ENCODE results near the gene LCOR.

Gene LCOR

DNA sequence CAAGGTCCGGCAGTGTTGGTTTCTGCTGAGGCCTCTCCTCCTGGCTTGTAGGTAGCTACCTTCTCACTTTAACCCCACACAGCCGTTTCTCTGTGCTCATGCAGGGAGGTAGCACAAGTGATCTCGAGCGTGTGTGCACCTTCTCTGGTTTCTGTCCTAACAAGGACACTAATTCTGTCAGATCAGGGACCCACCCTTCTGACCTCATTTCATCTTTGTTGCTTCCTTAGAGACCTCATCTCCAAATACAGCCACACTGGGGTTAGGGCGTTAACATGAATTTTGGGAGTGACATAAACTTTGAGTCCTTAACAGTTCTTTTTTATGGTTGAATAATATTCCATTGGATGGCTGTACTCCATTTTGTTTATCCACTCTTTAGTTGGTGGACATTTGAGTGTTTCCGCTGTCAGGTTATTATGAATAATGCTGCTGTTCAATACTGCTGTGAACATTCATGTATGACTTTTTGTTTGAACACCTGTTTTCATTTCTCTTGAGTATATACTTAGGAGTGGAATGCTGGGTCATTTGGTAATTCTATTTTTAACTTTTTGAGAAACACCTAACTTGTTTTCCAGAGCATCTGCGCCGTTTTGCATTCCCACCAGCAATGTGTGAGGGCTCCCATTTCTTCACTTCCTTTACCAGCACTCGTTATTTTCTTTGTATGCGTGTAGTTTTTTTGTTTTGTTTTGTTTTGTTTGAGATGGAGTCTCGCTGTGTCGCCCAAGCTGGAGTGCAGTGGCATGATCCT is 57.5 kb downstream of the LCOR start:
- no peak for DNase-seq (ENCODE audit: low read depth in 1 of 2, low spot score in 1 of 2)

DNA sequence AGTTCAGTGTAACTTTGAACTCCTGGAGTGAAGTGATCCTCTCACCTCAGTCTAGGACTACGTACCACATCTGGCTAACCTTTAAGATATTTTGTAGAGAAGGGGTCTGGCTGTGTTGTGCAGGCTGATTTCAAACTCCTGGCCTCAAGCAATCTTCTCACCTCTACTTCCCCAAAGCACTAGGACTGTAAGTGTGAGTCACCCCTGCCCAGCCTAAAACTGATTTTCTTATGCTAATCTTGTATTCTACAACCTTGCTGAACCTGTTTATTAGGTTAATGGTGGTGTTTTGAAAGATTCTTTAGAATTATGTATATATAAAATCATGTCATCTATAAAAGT is 58.0 kb downstream of the LCOR start:
- DNase-seq (ENCODE audit: low read depth in 1 of 2, low spot score in 1 of 2): no peak

- DNase-seq (ENCODE audit: low read depth in 1 of 2, low spot score in 1 of 2): no peak
Measured at GRCh38 chr10:96890580-96890979, 58.5 kb downstream of the LCOR start.

DNA sequence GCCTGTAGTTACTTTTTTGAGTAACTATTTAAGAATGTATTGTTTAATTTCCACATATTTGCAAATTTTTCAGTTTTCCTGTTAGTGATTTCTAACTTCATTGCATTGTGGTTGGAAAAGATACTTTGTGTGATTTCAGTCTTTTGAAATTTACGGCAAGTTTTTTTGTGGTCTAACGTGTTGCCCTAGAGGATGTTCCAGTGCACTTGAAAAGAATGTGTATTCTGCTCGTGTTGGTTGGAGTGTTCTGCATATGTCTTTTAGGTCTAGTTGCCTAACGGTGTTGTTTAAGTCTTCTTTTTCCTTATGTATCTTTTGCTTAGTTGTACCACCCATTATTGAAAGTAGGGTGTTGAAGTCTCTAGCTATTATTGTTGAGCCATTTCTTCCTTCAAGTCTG is 59.7 kb downstream of the LCOR start:
- no peak for DNase-seq (ENCODE audit: low read depth in 1 of 2, low spot score in 1 of 2)

DNA sequence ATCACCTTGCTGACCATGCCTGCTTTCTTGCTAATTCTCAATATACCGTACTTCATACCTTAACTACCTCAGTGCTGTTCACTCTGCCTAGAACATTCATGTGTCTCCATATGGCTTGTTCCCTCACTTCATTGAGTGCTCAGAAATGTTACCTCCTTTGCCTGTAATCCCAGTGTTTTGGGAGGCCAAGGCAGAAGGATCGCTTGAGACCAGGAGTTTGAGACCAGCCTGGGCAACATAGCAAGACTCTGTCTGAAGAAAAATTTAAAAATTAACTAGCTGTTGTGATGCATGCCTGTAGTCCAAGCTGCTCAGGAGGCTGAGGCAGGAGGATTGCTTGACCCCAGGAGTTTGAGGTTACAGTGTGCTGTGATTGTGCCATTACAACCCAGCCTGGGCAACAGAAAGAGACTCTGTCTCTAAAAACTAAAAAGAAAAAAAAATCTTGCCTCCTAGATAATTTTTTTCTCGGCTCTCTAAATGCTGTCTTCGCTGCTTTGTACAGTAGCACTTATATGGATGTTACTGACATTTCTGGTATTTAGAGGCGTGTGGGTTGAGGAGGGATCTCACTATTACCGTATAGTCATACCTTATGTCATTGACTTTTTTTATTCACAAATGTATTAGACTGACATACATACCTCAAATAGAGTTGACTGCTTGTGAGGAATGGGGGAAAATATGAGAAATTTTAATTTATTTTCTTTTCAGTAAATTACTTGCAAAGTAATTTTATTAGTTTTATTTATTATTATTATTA is 63.7 kb downstream of the LCOR start:
- no peak for DNase-seq (ENCODE audit: low read depth in 1 of 2, low spot score in 1 of 2)

- DNase-seq (ENCODE audit: low read depth in 1 of 2, low spot score in 1 of 2): no peak
Measured at GRCh38 chr10:96896884-96897589, 64.9 kb downstream of the LCOR start.

GRCh38 chr10:96902117-96902516 is 70.0 kb downstream of the LCOR start:
- no peak for DNase-seq (ENCODE audit: low read depth in 1 of 2, low spot score in 1 of 2)

DNA sequence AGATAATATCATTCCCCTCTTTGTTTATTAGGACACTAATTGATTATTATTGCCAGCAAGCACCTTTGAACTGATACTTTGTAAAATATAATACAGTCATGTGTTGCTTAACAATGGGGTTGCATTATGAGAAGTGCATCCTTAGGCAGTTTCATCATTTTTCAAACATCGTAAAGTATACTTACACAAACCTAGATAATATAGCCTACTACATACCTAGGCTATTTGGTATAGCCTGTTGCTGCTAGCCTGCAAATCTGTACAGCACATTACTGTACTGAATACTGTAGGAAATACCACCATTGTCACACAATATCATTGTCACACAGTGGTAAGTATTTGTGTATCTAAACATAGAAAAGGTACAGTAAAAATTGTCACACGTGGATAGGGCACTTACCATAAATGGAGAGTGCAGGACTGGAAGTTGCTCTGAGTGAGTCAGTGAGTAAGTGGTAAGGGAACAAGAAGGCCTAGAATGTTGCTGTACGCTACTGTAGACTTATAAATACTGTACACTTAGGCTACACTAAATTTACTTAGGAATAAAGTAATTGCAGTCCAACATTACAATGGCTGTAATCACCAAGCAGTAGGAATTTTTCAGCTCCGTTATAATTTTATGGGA is 70.7 kb downstream of the LCOR start:
- no peak for DNase-seq (ENCODE audit: low read depth in 1 of 2, low spot score in 1 of 2)

DNA sequence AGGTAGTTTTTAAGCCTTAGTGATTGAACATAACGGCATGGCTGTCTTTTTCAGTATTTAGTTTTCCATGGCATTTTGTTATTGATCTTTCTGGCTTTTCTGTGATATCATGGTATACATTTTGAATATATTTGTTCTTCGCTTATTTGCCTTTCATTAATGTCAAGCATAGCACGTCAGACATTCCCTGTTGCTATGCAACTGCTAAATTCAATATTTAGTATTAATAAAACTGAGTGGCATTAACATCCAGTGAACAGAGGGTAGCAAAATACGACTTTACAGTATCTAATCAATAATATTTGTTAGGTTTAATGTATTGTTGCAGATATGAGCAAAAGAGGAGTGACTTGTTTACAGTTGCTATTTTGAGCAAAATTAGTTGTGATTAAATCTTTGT is 72.5 kb downstream of the LCOR start:
- no peak for DNase-seq (ENCODE audit: low read depth in 1 of 2, low spot score in 1 of 2)

DNA sequence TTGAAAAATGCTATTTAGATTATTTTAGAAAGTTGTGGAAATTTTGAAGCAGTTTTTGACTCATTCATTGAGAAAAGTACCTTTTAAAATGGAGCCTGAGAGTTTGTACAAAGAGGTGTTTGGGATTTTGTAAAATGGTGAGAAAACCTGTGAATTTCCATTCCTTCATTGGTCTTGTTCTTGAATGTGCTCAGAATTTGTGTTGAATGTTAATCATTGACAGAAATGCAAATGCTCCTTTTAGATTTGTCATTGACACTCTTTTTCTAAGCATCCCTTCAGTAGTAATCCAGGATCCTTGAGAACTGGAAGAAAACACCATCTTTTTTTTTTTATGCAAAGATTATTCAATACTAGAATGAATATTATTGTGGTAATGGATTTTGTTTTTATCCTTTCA is 74.8 kb downstream of the LCOR start:
- no peak for DNase-seq (ENCODE audit: low read depth in 1 of 2, low spot score in 1 of 2)

DNA sequence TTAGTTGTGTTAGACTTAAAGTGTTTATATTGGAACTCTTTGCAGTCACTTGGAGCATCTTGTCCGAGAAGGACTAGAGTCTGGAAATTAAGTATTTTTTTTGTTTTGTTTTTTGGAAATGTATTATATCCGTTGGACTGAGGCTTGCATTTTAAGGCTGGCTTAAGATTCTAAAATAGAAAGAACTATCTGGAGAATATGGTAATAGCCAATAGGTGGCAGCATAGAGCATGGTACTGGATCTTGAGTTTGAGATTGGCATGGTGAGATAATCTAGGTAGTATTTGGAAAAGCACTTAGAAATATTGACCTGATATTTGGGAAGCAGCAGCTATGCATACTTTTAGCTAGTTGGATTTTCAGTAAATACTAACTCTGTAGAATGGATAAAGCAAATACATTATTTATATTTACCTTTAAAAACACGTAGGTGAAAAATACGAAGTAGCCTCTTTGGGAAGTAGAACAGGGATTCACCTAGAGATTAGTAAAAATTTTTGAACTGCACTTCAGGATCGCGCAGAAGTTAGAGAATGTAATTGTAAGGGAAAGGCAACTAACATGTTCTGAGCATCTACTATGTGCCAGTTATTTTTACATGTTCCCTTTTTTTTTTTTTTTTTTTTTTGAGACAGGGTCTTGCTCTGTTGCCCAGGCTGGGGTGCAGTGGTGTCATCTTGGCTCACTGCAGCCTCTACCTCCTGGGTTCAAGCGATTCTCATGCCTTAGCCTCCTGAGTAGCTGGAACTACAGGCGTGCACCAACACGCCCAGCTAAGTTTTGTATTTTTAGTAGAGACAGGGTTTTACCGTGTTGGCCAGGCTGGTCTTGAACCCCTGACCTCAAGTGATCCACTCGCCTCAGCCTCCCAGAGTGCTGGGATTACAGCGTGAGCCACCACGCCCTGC is 78.6 kb downstream of the LCOR start:
- DNase-seq (ENCODE audit: low read depth in 1 of 2, low spot score in 1 of 2): no peak

DNA sequence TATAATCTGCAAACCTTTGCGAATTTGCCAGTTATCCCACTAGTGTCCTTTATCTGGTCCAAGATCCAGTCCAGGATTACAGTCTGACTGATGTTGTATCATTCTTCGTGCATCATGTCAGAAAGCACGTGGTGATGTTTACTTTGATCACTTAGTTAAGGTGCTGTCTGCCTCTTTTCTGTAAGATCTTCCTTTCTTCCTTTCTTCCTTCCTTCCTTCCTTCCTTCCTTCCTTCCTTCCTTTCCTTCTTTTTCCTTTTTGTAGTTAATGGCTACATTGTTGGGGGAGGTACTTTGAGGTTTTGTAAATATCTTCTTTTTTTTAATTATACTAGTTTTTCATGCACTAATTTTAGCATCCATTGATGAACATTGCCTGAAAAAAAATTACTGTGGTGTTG is 80.3 kb downstream of the LCOR start:
- DNase-seq (ENCODE audit: low read depth in 1 of 2, low spot score in 1 of 2): no peak

DNA sequence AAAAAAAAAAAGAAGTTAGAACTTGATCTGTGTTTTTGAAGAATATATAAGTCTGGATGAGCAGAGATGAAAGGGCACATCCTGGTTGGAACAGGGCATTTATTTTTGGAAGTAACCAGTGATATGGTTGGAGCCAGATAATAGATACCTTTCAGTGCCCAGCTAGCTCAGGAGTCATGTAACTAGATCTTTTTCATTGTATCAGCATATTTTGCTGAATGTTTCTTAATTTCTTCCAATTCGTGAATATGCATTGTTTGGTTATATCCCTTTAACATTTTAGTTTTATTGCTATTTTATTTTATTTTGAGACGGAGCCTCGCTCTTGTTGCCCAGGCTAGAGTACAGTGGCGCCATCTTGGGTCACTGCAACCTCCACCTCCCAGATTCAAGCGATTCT is 81.8 kb downstream of the LCOR start:
- no peak for DNase-seq (ENCODE audit: low read depth in 1 of 2, low spot score in 1 of 2)

- no peak for DNase-seq (ENCODE audit: low read depth in 1 of 2, low spot score in 1 of 2)
Measured at GRCh38 chr10:96917628-96918027, 85.5 kb downstream of the LCOR start.

DNA sequence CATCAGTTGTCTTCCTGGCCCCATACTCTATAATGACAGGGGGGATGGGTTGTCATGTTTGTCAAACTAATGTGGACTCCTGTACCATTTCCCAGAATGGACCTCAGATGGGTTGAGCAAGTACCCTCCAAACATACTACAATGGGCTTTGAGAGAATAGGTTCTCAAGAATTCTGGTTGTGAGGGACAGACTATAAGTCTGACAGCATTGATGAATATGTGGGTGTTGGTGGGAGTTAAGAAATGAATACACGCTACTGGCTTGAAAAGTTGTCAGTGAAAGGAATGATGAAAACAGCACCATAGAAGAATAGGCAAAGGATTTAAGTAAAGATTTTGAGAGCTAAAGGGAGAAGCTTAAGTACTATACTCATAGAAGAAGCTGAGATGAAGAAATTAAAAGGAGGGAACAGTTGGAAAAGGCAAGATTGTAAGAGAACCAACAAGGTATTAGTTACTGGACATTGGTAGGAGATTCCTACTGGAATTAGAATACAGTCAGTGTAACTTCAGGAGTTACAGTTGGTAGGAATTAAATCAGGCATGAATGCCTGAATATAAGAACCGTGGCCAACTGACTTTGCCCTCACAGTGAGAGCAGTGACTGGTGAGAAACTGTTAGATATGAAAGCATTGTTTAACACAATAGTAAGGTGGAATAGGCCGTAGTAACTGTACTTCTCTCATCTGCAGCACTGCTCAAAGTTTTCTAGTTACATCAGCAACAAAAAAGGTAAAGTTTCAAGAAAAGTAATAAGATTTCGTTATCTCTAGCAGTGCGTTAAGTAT is 86.3 kb downstream of the LCOR start:
- no peak for DNase-seq (ENCODE audit: low read depth in 1 of 2, low spot score in 1 of 2)

GRCh38 chr10:96919785-96920430 is 87.8 kb downstream of the LCOR start:
- DNase-seq (ENCODE audit: low read depth in 1 of 2, low spot score in 1 of 2): no peak

- no peak for DNase-seq (ENCODE audit: low read depth in 1 of 2, low spot score in 1 of 2)
Measured at GRCh38 chr10:96921655-96922054, 89.6 kb downstream of the LCOR start.

DNA sequence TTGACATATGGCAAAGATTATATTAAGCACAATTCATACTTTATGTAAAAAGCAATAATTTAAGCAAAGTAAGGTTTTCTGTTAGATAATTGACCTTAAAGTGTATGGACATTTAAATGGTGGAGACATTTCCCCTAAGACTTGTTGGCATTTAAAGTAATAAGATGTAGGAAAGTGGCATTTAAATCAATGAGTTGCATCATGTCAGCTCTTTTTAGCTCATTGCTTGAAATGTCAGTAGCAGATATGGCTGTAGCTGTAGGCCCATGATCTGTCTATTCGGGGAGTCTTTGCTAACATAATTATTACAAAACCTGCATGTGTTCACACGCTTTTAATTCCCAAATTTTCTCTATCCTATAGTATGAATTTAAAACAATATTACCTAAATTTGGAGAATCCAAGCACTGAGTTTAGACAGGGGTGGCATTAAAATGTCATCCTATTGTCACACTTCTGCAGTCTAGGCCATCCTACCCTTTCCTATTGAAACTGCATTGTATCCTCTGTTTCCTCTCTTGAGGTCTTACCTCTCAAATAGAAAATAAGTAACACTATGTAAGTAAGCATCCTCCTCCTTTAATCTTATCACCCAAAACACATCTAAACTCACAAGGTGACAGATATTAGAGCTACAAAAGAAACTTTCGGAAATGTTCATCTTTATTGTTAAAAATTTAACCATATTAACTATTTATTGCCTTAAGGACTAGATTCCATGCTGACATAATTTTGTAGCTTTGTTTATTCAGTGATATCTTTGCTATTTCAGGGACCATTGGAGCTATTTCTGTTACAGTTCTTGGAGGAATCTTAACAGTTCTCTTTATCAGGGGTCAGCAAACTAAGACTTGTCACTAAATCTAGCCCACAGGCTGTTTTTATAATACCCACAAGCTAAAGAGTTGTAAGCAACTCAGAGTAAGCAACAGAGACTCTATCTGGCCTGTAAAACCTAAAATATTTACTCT is 91.2 kb downstream of the LCOR start:
- no peak for DNase-seq (ENCODE audit: low read depth in 1 of 2, low spot score in 1 of 2)
